Liver (tissue), 9 donors: Measurements from ENCODE around the gene BUD13. TPM values are rescaled to one million over a fixed set of nuclear protein-coding genes. Genes with fewer than 3 reads are reported as not detected.
A peak's percentile ranks its signal among the peaks of the same experiment; 100 is the strongest.

Experiments
- DNase-seq: peaks from one replicate; pipeline ENCODE4 v3.0.0-alpha.2; 2017; ENCODE audit warnings: low spot score
- H3K27ac ChIP-seq, 2 donors: one replicate each; pipeline ENCODE4 v1.7.0; 2013; ENCODE audit warnings: inconsistent platforms in 2 of 2, low read length in 2 of 2, control low read depth in 1 of 2, low read depth in 1 of 2, mild to moderate bottlenecking in 1 of 2
- H3K27me3 ChIP-seq, 4 donors: one replicate each; pipeline versions ENCODE4 v1.6.1 to v1.7.0; 2013; ENCODE audit warnings: low read length in 3 of 4, inconsistent platforms in 1 of 4, mild to moderate bottlenecking in 1 of 4, moderate library complexity in 1 of 4; ENCODE audit not compliant: control insufficient read depth in 4 of 4, insufficient read depth in 4 of 4
- H3K36me3 ChIP-seq, 4 donors: one replicate each; pipeline versions ENCODE4 v1.6.1 to v1.7.0; 2013; ENCODE audit warnings: low read length in 3 of 4, mild to moderate bottlenecking in 3 of 4, low read depth in 1 of 4, moderate library complexity in 1 of 4; ENCODE audit not compliant: control insufficient read depth in 4 of 4, insufficient read depth in 3 of 4
- H3K4me1 ChIP-seq, 4 donors: one replicate each; pipeline versions ENCODE4 v1.6.1 to v1.7.0; 2013; ENCODE audit warnings: low read length in 3 of 4, mild to moderate bottlenecking in 3 of 4, moderate library complexity in 1 of 4; ENCODE audit not compliant: control insufficient read depth in 4 of 4, insufficient read depth in 4 of 4
- H3K4me3 ChIP-seq, 3 donors: one replicate each; pipeline versions ENCODE4 v1.6.1 to v1.7.0; 2013; ENCODE audit warnings: low read length in 3 of 3, control low read depth in 1 of 3, low read depth in 1 of 3, mild to moderate bottlenecking in 1 of 3
- H3K9ac ChIP-seq, 2 donors: one replicate each; pipeline ENCODE4 v1.7.0; 2013; ENCODE audit warnings: low read length in 2 of 2, mild to moderate bottlenecking in 2 of 2, moderate library complexity in 2 of 2, control low read depth in 1 of 2, low read depth in 1 of 2
- H3K9me3 ChIP-seq, 4 donors: one replicate each; pipeline versions ENCODE4 v1.6.1 to v1.7.0; 2013; ENCODE audit warnings: low read length in 3 of 4; ENCODE audit not compliant: control insufficient read depth in 4 of 4
- EGR1 ChIP-seq, 2 donors: IDR thresholded peaks; 2 replicates each; pipeline ENCODE4 v1.6.1; 2016 to 2018; ENCODE audit warnings: antibody characterized with exemption in 2 of 2, low read depth in 2 of 2
- FOXA1 ChIP-seq: IDR thresholded peaks from 2 replicates; pipeline ENCODE4 v1.6.1; 2016; ENCODE audit warnings: antibody characterized with exemption
- FOXA2 ChIP-seq: IDR thresholded peaks from 2 replicates; pipeline ENCODE4 v1.6.1; 2016; ENCODE audit warnings: antibody characterized with exemption
- GABPA ChIP-seq, 2 donors: IDR thresholded peaks in 1 of 2; conservative IDR thresholded peaks in 1 of 2; 2 replicates each; pipeline ENCODE4 v1.6.1; 2016; ENCODE audit warnings: antibody characterized with exemption in 2 of 2, mild to moderate bottlenecking in 1 of 2, moderate library complexity in 1 of 2
- HNF4A ChIP-seq, 2 donors: conservative IDR thresholded peaks; 2 replicates each; pipeline ENCODE4 v1.6.1; 2016; ENCODE audit warnings: antibody characterized with exemption in 2 of 2, mild to moderate bottlenecking in 2 of 2
- HNF4G ChIP-seq: IDR thresholded peaks from 2 replicates; pipeline ENCODE4 v1.6.1; 2016; ENCODE audit warnings: antibody characterized with exemption
- JUND ChIP-seq, 2 donors: IDR thresholded peaks; 2 replicates each; pipeline ENCODE4 v1.6.1; 2016; ENCODE audit warnings: antibody characterized with exemption in 2 of 2
- RAD21 ChIP-seq, 2 donors: IDR thresholded peaks; 2 replicates each; pipeline ENCODE4 v1.6.1; 2016; ENCODE audit warnings: antibody characterized with exemption in 2 of 2, mild to moderate bottlenecking in 2 of 2
- YY1 ChIP-seq: IDR thresholded peaks from 2 replicates; pipeline ENCODE4 v1.6.1; 2016; ENCODE audit warnings: antibody characterized with exemption, mild to moderate bottlenecking
- WGBS: extraction: QIAGEN DNeasy Blood & Tissue Kit; methylation state at CpG from one replicate; pipeline ENCODE4 v1.1.7; 2013; 5-methylcytosine and 5-hydroxymethylcytosine counted together
- polyA plus RNA-seq, 2 donors: library from polyadenylated mRNA; stranded (reverse) in 1 of 2; unstranded in 1 of 2; fragments of 200-250 nt in 1 of 2; fragments of >200 nt in 1 of 2; fragmentation: Nextera tagmentation in 1 of 2; extraction: Ambion mirVana in 1 of 2; gene quantifications; one replicate each; pipeline versions ENCODE4 v1.2.1 to v1.2.3, GENCODE V29; 2013 to 2015
- total RNA-seq, 2 donors: library from RNA; depleted of rRNA; stranded (reverse); fragments of >200 nt; gene quantifications; one replicate each; pipeline ENCODE4 v1.2.3, GENCODE V29; 2014
- TF ChIP-seq, protein P1 (sequence below): IDR thresholded peaks from 2 replicates; pipeline ENCODE4 v1.6.1; 2016; ENCODE audit warnings: antibody characterized with exemption, mild to moderate bottlenecking
- TF ChIP-seq, protein P2 (sequence below): IDR thresholded peaks from 2 replicates; pipeline ENCODE4 v1.6.1; 2016; ENCODE audit warnings: antibody characterized with exemption
- donor health status: healthy.
- donor health status: healthy.
- donor health status: healthy.
- donor health status: healthy.
- donor health status: healthy.

Gene BUD13
- total and polyA plus RNA-seq, 4 donors: 3.9 to 7.4 (median 5.1) TPM

- TF ChIP-seq HNF4A (conservative IDR thresholded peaks at IDR 0.05) (peak; percentile 99 to 100), GABPA (IDR thresholded peaks at IDR 0.05 in 1 of 2, conservative IDR thresholded peaks at IDR 0.05 in 1 of 2) (peak in 1 of 2 donors; percentile 73)
Measured at GRCh38 chr11:116813781-116814471, 41.1 kb upstream of the BUD13 start (continued).

- Histone ChIP-seq H3K27me3 (no peaks in the 10 kb centered on the region), H3K9me3 (no peaks in the 10 kb centered on the region), H3K27ac (peak overlapping the region; percentile 76 to 86), H3K4me3 (peak overlapping the region in 1 of 3 donors; percentile 6), H3K4me1 (peaks cover 9 to 55% (median 34%) of the 10 kb centered on the region in 4 donors), H3K9ac (peak overlapping the region in 1 of 2 donors; percentile 2), H3K36me3 (no peaks in the 10 kb centered on the region)
- no peak for DNase-seq
- no peak for TF ChIP-seq YY1
- no peak for TF ChIP-seq HNF4G
- TF ChIP-seq GABPA (IDR thresholded peaks at IDR 0.05 in 1 of 2, conservative IDR thresholded peaks at IDR 0.05 in 1 of 2): no peak
- TF ChIP-seq, protein P1, sequence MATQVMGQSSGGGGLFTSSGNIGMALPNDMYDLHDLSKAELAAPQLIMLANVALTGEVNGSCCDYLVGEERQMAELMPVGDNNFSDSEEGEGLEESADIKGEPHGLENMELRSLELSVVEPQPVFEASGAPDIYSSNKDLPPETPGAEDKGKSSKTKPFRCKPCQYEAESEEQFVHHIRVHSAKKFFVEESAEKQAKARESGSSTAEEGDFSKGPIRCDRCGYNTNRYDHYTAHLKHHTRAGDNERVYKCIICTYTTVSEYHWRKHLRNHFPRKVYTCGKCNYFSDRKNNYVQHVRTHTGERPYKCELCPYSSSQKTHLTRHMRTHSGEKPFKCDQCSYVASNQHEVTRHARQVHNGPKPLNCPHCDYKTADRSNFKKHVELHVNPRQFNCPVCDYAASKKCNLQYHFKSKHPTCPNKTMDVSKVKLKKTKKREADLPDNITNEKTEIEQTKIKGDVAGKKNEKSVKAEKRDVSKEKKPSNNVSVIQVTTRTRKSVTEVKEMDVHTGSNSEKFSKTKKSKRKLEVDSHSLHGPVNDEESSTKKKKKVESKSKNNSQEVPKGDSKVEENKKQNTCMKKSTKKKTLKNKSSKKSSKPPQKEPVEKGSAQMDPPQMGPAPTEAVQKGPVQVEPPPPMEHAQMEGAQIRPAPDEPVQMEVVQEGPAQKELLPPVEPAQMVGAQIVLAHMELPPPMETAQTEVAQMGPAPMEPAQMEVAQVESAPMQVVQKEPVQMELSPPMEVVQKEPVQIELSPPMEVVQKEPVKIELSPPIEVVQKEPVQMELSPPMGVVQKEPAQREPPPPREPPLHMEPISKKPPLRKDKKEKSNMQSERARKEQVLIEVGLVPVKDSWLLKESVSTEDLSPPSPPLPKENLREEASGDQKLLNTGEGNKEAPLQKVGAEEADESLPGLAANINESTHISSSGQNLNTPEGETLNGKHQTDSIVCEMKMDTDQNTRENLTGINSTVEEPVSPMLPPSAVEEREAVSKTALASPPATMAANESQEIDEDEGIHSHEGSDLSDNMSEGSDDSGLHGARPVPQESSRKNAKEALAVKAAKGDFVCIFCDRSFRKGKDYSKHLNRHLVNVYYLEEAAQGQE: no peak
- TF ChIP-seq EGR1 (IDR thresholded peaks at IDR 0.05; ENCODE audit: low read depth in 2 of 2): no peak
- WGBS: 98% methylated on average over 1 of the region's 1 CpG
Measured at GRCh38 chr11:116813170-116813569, 40.4 kb upstream of the BUD13 start.

- no peak overlapping the region for H3K27ac ChIP-seq
- H3K36me3 ChIP-seq: no peaks in the 10 kb centered on the region
- no peak overlapping the region for H3K4me3 ChIP-seq
- no peaks in the 10 kb centered on the region for H3K9me3 ChIP-seq
- DNase-seq: no peak
- peaks cover 12 to 63% (median 42%) of the 10 kb centered on the region in 4 donors for H3K4me1 ChIP-seq
- WGBS: 88% methylated on average over 4 of the region's 4 CpGs
- TF ChIP-seq FOXA1 (no peak), GABPA (IDR thresholded peaks at IDR 0.05 in 1 of 2, conservative IDR thresholded peaks at IDR 0.05 in 1 of 2) (no peak), RAD21 (IDR thresholded peaks at IDR 0.05) (no peak), FOXA2 (no peak), JUND (IDR thresholded peaks at IDR 0.05) (no peak)
- TF ChIP-seq, protein P2, sequence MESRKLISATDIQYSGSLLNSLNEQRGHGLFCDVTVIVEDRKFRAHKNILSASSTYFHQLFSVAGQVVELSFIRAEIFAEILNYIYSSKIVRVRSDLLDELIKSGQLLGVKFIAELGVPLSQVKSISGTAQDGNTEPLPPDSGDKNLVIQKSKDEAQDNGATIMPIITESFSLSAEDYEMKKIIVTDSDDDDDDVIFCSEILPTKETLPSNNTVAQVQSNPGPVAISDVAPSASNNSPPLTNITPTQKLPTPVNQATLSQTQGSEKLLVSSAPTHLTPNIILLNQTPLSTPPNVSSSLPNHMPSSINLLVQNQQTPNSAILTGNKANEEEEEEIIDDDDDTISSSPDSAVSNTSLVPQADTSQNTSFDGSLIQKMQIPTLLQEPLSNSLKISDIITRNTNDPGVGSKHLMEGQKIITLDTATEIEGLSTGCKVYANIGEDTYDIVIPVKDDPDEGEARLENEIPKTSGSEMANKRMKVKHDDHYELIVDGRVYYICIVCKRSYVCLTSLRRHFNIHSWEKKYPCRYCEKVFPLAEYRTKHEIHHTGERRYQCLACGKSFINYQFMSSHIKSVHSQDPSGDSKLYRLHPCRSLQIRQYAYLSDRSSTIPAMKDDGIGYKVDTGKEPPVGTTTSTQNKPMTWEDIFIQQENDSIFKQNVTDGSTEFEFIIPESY: no peak
- H3K9ac ChIP-seq: no peak overlapping the region
- H3K27me3 ChIP-seq: no peaks in the 10 kb centered on the region
Measured at GRCh38 chr11:116812109-116812508, 39.3 kb upstream of the BUD13 start.
